NCI-H524 (cell line): ENCODE measurements around the gene DKK3.
A peak's percentile ranks its signal among the peaks of the same experiment; 100 is the strongest.

Experiments used
- DNase-seq, 2 experiments: peaks; one replicate each; lab custom pipeline; 2025; lab: John Stamatoyannopoulos, UW

DKK3 gene

GRCh38 chr11:11967669-11968510, 40.5 kb downstream of the DKK3 start:
- peak in 1 of 2 experiments; percentile 10 for DNase-seq

DNA sequence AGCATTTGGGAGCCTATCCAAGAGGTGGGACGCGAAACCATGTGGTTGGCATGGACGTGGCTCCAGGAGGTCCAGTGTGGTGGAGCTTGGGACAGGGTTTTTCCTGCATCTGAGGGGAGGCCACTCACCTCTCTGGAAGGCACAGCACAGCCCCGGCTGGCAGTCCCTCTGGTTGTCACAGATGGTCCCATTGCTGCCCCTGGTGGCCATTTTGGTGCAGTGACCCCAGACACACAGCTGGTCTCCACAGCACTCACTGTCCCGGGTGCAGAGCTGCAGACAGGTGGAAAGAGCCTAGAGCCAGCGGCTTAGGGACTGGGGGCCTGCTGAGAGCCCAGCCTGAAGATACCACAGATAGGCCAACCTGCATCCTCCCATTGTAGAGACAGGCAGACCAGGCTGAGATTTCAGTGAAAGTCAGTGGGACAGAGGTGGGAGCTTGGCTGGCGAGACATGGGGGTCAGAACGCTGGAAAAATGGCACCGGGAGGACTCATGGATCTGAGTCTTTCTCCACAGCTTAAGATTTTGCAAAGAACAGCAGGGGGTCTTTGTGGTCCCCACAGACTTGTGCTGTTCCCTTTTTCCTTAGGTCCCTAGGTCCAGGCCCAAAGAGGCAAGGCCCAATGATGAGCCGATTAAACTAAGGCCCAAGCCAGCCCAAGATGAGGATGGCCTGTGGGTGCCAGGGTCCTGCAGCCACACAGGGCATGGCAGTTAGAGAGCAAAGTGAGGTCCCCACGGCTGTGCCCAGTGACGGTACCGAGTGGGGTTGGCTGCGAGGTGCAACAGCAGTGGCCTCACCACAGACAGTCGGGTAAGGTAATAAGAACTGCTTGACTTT, 41.4 kb downstream of the DKK3 start:
- DNase-seq: peak; percentile 77 to 88

DNA sequence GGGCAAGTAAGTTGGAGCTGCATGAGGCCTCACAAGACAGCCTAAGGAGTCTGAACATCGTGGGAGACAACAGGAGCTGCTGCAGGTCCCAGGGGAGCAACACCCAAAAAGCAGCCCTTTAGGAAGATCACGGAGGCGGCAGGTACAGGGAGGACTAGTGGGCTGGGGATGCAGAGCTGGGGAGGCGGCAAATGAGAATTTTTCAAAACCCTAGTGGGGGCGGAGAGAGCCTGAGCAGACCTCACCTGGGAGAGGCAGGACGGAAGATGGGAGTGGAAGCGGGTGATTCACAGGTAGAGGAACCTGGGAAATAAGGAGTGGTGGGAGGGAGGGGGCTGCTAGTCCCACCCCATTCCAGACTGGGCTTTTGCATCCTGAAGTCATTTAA, 42.1 kb downstream of the DKK3 start:
- DNase-seq: no peak

DNA sequence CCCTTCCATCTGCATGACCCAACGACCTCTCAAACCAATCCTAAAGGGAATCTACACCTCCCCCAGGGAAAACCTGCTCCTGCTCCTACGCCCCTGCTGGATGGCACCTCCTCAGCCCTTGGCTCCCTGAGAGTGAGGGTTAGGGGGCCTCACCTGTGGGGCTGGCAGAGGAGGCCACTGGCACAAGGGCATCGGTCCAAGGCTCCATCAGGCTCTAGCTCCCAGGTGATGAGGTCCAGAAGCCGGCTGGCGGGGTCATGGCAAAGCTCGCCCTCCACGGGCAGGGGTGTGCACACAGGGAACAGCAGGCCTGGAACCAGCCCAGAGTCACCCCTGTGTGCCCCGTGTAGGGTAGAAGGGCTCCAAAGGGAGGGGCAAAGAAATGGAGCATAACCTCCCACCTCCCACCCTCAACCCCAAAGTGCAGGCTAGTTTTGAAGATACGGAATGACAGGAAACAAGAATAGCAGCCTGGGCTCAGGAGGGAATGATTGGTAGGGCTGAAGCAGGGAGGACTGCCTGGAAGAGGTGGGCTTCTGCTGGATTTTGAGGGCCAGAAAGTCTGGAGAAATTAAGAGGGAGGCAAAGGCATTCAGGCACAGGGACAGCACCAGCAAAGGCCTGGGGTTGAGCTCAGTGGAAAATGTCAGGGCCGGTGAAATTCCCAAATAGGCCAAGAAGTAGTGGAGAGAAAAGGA, 42.6 kb downstream of the DKK3 start:
- DNase-seq: no peak

- DNase-seq: no peak
These were observed 43.2 kb downstream of the DKK3 start for GRCh38 chr11:11965192-11965591.

GRCh38 chr11:11964774-11965150, 43.7 kb downstream of the DKK3 start:
- no peak for DNase-seq

GRCh38 chr11:11963842-11964773, 44.3 kb downstream of the DKK3 start:
- no peak for DNase-seq

DNA sequence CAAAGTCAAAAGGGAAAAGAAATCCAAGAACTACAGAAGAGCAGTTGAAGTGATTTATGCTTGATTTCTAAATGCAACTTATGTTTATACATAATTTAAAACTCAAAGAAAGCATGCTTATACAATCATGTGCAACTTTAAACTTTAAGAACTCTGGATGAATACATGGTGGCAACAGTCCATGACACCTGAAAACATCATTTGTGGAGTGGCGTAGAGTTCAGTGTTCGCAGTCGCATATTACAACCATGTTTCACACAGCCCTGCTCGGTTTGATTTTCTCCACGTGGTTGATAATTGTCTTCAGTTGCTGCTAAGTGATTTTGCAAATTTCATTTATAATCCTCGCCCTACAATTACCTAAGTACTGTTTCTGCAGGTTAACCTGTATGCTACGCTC, 45.4 kb downstream of the DKK3 start:
- DNase-seq: no peak

GRCh38 chr11:11961399-11962028, 46.9 kb downstream of the DKK3 start:
- no peak for DNase-seq

- DNase-seq: no peak
These were observed 47.7 kb downstream of the DKK3 start for GRCh38 chr11:11960687-11961086.

DNA sequence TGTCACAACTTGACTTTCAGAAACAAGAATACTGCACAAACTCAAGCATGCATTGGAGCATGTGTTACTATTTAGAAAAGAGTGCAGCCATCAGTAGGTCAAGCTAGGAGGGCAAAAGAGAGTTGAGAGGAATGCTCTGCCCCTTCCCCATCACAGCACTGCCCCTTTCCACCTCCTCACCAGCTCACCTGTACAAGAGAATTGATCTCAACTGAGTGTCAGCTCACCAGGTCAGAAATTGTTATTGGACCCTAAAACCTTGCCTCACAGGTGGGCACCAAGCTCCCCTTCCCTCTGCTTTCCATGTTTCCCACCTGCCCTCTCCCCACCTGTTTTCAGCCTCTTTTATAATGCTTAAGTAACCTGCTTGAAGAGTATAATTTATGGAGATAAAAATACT, 48.8 kb downstream of the DKK3 start:
- DNase-seq: no peak

DNA sequence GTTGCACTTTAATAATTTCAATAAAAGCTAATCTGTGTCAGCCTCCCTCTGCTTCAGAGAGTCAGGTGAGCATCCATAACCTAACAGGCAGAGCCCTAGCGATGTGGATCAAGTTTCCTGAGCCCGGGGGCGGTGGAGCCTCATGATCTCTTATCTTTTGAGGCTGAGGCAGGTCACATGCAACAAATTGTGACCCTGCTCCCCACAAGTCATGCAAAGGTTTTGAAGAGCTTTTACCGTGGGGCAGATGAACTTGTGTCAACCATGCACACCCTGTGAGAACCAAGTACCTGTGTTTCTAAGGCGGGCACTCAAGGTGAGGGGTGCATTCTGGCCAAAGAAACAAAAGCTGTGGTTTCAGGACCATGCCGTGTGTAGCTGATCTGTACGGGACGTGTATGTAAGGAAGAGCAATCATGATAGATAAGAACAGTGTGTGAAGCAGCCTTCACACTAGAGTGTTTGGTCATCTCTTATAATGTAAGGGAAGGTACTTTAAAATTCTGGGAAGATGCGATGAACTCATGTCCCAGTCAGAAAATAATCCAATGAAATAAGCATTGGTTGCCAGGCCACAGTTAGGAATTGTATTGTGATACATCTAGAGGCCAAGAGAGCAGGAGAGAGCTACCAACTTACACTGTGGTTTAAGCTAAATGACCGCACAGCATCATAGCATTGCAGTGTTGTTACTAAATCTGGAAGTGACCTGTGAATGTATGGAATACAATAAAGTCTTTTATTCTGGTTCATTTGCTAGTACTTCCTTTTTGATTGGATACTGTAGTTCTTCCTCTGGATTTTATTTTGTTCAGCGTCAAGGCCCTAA, 49.8 kb downstream of the DKK3 start:
- no peak for DNase-seq

- no peak for DNase-seq
These were observed 52.4 kb downstream of the DKK3 start for GRCh38 chr11:11956006-11956405.

- no peak for DNase-seq
These were observed 56.4 kb downstream of the DKK3 start for GRCh38 chr11:11952036-11952435.

DNA sequence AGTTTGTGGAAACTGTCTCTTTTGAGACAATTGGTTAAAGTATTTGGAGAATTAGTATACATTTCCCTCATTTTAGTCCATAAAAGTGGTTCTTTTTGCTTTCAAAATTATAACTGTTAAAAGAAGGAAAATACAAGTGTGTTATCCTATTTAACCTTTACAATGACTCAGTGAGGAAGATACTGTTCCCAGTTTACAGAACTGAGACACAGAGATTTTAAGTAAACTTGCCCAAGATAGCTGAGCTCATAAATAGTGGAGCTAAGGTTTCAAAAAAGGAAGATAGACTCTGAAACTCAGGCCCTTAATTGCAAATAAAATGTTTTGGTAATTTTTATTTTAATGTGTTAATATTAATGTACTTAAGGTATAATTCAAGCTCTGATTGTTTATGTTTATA, 58.9 kb downstream of the DKK3 start:
- DNase-seq: no peak

GRCh38 chr11:11948242-11948947, 60.0 kb downstream of the DKK3 start:
- DNase-seq: no peak

DNA sequence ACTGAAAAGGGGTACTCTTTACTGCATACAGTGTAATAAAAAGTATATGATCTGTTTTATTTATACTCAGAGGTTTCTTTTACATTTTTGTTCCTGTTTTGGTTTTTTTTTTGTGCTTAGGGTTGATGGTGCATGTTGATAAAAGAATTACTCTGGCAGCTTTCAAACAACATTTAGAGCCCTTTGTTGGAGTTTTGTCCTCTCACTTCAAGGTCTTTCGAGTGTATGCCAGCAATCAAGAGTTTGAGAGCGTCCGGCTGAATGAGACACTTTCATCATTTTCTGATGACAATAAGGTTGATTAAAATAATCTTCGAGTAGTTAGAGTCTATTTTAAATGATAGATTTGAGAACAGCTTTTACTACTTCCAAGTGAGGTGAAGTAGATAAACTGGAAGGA, 60.6 kb downstream of the DKK3 start:
- DNase-seq: no peak

DNA sequence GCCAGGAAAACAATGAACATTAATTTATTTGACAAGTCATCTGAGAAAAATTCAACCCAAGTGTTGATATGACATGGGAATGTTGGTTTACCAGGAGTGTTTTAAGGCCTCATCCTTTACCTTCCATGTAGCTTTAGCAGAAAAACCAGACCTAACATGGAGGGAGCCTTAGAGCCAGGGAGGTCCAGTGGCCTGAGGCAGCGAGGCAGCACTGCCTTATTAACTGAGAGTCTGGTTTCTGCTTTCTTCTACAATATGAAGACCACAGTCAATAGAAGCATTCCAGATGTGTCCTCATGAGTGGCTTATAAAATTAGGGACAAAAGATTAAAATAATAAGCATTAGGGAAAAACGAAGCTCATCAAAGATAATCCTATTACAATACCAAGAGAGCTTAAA, 61.5 kb downstream of the DKK3 start:
- DNase-seq: peak; percentile 51 to 88

DNA sequence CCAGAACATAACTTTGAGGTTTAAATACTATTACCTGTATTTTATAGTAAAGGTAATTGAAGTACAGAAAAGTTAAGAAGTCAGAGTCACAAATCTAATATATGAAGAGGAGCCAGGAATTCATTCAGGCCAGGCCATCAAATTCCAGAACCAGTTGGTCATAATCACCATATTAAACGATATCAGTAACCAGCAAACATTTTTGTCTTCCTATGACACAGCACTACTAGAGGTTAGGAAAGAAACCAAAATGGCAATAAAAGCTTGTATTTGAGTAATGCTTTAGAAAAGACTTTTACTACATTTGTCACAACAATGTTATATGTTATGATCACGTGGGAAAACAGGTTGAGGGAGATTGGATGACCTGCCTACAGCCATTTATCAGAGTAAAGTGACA, 62.2 kb downstream of the DKK3 start:
- no peak for DNase-seq

GRCh38 chr11:11944444-11944843, 64.0 kb downstream of the DKK3 start:
- DNase-seq: no peak
